Stimulated activated CD8-positive, alpha-beta memory T cell treated with anti-CD3 and anti-CD28 coated beads, Interleukin-4, amount 100 ng/mL, for 4 hours (primary cell): ENCODE measurements around the gene FCN1.

ENCODE experiments used
- DNase-seq, 2 donors: peaks; one replicate each; pipeline ENCODE4 v3.0.0-alpha.2; 2020; ENCODE audit warnings: low read depth in 2 of 2, low spot score in 1 of 2

The FCN1 gene

DNA sequence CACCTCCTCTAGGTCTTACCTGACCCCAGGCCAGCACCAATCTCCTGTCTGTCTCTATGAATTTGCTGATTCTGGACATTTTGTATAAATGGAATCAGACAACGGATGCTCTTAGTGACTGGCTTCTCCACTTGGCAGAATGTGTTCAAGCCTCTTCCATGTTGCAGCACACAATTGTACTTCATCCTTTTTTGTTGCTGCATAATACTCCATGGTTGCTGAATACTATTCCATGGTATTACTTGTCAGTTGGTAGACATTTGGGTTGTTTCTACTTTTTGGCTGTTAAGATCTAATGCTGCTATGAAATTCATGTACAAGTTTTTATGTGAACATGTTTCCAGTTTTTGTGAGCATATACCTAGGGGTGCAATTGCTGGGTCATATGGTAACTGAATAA, 34.3 kb upstream of the FCN1 start:
- DNase-seq = no peak

DNA sequence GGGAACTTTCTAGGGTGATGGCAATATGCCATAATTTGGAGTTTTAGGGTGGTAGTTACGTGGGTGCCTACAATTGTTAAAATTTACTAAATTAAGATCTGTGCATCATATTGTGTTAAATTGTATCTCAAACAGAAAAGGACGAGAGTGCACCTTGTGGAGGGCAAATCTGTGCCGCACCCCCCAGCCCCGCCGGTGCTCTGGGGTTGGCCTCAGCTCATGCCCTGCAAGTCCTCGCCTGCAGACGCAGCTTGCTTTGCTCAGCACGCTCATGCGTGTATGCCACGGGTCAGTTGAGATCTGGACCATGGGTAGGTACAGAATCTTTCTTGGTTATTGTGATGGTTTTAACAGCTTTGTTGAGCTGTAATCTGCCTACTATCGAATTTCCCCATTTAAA, 33.7 kb upstream of the FCN1 start:
- no peak for DNase-seq

DNA sequence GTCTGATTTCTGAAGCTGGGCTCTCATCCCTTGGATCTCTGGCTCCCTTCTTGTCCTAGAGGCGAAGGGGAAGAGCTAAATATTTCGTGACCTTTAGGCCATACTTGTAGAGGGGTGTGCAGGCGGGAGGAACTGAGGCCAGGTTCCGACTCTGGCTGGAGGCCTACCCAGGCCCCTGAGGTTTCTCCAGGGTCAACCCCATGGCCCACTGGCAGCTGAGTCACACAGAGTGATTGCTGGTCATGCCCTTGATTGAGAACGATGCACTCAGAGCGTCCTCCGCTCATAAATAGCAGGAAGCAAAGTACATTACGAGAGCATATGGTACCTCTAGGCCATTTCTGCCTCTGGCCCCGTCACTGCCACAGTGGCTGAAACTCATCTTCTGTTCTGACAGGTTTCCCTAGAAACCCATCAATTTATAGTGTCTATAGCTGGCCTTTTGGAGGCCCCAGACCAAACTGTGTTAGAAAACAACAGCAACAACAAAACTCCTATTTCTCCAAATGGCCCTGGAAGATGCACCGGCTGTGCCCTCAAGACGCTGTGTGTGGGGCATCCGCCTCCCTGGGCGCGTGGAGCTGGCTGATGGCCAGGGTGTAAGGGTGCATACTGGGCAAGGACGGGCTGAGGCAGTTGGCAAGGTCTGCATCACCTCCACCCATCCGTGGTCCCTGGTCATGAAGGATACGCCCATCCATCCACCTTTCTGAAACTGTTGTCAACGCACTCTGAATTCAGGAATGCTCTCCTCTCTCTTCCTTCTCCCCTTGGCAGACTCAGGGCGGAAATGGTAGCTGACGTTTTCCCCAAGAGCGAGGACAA, 32.9 kb upstream of the FCN1 start:
- DNase-seq = no peak

DNA sequence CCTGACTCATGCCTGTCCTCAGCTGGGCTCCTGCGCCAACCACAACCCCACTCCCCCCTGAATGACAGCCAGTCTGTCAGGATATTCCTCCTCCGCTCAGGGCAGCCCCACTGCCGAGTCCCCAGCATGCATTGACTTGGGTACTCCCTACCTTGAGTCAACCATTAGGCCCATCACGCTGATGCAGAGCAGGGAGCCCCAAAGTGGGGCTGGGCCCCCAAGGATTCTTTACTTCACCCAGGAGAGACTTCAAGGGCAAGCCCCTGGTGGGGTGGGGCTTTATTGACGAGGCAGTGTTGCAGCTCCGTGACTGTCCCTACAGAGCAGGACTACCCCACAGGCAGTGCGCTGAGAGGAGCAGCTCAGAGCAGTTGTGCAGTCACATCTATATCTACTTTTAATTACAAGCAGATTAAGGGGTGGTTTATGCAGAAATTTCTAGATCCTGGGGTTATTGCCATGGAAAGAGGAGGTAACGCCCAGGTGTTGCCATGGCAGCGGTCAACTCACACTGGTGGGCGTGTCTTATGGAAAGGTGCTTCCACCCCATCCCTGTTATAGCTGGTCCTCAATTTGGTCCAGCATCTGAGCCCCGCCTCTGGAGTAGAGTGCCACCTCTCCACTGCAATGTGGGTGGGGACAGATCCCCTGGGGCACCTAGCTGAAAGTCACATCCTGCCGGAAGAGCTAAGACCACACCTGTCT, 32.1 kb upstream of the FCN1 start:
- DNase-seq = no peak

DNA sequence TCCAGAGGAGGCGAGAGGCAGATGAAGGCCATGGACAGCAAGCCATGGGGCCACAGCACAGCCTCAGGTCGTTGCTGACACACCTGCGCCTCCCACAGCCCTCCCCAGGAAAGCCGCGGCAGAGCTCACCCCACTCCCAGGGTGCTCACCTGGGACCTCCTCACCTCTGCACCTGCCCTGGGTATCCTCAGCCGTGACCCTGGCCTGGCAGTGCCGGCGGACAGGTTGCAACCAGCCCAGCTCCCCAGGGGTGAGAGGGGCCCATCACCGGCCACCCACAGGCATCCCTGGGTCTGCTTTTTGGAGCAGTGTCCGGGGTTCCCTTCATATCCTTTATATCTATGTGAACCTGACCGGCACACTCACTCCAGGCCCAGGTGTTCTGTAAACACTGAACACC, 30.4 kb upstream of the FCN1 start:
- no peak for DNase-seq

DNA sequence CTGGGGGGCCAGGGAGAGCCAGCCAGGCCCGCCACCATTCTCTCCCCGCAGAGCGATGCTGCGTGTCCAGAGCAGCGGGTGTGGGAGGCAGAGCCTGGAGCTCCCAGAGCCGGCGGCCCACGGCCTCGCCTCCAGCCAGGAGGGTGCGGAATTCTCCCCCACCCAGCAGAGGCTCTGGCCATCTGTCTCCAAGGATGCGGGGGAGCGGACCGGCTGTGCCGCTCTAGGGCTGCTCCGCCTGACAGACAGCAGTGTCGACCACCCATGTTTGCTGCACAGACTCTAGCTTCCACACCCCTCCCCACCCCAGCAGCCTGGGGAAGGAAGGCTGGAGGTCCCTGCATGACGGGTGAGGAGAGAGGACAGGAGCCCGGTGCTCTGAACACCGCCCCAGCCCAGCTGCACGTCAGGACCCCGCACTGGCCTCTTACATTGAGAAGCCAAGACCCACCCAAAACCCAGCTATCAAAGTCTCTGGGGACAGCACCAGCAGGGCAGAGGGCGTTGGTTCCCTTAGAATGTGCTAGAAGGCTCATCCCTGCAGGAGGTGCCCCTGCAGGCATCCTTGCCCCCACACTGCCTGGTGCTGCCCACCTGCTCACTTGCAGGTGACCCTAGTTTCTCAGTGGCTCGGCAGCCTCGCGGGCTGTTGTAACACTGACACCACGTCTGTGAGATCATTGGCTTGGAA, 29.7 kb upstream of the FCN1 start:
- DNase-seq = no peak

DNA sequence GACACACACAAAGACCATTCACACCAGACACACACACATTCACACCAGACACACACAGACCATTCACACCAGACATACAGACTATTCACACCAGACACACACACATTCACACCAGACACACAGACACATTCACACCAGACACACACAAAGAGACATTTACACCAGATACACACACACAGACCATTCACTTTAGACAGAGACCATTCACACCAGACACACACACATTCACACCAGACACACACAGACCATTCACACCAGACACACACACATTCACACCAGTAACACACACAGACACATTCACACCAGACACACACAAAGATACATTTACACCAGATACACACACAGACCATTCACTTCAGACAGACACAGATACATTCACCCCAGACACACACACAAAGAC, 29.0 kb upstream of the FCN1 start:
- no peak for DNase-seq

DNA sequence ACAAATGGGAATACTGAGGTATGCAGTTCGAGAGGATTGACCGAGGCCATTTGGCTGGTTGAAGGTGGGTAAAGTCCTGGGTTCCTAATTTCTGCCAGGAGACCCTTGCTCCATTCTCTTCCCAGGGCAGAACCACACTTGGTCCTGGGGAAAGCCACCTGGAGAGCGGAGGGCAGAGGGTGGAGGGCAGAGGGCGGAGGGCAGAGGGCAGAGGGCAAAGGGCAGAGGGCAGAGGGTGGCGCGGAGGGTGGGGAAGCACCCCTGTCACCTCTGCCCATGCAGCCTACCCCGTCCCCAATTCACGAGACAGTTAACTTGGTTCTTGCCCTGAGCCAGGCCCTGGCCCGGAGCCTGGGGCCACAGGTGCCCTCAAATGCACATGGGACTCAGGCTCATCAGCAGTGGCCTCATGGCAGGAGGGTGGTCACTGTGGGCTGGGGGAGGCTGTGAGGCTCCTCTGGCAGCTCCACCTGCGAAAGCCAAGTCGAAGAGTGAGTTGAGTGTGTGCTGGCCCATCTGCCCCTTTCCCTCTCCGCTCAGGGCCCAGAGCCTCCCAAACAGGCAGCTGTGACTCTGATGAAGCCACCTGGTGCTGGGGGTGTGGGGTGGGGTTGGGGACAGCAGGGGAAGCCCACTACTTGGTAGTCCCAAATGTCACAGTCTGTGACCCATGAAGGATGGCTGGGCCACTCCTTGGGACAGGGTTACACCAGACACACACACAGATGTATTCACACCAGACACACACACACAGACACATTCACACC, 28.0 kb upstream of the FCN1 start:
- DNase-seq = no peak

DNA sequence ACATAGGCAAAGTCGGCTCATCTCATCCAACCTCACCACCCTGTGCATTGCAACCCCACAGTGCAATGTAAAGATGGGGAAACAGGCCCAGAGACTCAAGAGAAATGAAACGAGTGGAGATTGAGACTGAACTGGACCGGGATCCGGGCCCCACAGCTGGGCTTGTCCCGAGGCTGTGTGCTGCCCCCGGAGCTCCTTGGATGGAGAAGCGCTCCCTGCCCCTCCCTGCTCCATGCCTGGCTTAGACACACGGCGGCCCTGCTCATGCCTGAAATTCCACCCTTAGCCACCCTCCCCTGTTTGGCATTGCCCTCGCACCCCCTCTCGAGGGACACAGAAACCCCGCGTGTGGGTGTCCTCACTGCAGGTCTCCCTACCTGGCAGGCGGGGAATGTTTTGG, 27.2 kb upstream of the FCN1 start:
- no peak for DNase-seq

DNA sequence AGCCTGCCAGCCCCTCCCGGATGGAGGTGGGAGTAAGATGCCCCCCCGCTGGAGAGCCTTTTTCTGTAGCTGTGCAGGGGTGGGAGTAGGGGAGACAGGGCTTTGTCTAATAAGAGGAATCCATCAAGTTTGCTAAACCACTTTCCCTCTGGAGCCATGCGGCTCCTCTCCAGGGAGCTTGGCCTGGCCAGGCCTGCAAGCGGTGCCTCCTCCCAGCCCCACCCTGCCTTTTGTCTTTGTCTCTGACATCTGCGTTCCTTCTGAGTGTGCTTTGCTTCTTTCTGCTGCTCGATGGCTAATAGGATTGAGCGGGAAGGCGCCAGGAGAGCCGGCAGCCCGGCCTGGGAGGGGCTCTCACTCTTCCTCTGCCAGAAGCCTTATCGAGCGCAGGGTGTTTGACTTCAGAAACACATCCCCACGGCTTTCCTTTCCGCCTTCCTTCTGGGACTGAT, 26.7 kb upstream of the FCN1 start:
- DNase-seq = no peak

DNA sequence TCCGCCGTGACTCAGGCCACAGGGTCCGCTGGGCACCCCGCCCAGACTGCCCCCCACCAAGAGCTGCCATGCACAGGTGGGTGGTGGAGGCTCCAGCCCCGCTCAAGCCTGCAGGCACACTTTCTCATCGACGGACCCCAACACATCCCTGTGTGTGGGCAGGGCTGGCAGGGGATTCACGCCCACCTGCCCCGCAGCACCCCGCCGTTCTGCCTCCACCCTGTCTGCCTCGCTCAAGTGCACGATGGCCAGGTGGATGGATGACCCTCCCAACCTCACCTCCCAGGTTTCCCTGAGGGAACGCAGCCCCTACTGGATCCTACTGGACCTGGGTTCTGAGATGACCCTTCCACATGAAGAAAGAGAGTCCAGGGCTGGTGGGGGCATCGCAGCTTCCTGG, 26.1 kb upstream of the FCN1 start:
- no peak for DNase-seq

DNA sequence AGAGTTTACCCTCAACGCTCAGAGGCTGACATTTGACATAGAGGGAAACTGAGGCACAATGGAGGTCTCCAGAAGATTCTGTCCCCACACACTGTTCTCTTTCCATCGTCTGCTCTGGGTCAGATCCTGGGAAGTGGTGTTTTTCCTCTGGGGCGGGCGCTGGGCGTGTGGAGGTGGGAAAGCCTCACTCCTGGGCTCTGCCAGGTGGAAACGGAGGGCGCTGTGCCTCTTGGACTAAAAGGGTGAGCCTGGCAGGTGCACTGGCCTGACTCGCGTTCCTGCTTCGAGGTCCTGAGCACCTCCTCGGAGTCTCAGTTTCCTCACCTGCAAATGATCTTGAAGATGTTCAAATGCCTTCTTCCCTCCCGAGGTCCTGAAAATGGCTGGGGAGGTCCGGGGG, 25.7 kb upstream of the FCN1 start:
- no peak for DNase-seq

DNA sequence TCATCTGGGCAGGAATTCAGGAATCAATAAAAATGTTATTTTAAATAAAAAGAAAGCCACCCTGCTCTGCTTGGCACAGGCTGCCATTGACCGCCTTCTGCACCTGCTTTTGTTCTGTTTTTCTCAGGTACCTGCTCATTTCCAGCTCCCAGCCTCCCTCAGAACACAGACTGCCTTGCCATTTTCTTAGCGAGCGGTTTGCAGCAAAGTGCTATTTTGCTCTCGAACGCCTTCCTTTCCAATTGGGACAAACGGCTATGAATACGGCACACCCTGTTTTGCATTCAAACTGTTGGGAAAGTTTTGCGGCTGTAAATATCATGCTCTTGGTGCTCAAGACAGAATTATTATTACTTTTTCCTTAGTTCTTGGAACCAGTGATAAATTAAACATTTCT, 25.1 kb upstream of the FCN1 start:
- no peak for DNase-seq

DNA sequence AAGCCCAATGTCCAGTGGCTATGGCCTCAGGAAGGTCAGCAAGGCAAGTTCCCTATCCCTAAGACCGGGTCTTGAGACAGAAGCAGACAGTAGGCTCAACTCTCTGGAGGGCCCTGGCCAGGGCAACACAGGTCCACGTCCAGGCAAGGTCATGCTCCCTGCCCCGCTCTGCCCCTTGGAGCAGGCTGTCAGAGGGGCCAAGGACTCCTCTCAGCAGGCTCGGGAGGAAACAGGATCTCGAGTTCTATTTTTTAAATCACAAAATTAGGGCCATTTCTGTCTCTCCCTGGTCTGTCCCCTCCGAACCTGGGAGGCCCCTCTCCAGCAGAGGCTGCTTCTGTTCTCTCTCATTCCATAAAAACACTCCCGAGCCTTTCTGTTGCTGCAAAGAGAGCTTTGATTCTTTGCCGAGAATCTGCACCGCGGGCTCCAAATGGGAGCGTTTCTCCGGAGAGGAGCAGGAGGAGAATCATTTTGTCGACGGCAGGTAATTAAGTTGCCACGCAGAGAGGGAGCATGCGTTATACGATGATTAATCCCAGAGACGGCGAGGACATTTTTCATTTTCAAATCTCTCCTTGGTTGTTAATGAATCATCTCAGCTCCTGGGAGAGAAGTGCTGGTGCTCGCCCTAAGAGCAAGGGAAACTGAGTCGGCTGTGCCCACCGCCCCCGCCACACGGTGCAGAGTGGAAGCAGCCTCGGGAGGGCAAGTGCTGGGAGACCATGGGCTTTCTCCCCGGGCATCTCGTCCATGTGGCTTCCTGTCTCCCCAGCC, 24.5 kb upstream of the FCN1 start:
- DNase-seq = no peak

DNA sequence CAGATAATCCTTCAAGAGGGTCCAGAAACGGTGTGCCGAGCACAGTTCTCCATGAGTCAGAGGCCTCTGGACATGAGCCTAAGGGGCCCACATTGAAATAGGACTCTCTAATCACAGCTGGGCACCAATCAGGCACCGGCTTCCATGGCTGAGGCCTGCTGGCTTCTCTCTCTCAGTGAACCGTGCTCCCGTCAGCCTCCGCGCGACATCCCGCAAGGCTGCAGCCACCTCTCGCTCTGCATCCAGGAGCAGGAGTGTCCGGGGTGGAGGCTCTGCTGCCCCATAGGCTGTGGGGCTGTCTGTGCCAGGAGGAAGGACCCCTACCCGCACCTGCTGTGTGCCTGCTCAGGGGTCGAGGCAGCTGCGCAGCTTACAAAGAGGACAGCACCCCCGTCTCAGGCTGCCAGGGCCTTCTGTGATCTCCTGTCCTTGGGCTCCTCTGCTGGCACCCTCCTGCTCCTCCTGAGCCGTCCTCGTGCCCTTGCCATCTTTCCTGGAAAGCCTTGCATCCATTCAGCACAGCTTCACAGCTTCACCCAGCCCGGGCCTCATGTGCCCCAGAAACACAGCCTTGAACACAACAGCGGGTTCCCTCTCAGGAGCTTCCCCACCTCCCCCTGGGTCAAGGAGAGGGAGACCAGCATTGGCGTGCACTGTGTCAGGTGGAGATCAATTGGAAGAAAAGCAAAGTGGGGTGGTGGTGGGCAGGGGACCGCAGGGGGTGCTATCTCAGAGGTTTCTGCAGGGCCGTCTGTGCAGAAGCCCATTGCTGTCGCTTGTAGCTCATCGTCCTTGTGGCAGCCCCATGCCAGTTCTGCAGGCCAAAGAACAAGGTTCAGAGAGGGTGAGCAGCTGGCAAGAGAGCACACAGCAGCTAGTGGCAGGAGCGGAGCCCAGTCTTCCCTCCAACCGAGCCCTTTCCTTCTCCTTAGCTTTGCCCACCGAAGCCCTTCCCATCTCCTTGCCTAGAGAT, 22.8 kb upstream of the FCN1 start:
- DNase-seq = no peak

DNA sequence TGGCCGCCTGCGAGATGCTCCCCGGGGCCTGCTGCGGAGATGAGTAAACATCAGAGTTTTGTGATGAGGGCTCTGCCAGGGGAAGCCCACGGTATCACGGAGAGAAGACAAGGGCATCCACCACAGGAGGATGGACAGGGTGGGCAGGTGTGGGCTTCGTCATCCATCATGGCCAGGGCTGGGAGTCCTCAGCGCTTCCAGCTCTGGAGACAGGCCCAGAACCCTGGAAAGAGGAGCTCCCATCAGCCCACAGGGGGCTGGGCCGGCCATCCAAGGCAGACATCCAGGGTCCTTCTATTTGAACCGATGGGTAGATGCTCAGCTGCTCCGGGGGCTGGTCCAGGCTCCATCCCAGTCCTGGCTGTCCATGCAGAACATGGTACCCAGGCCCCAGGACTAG, 22.1 kb upstream of the FCN1 start:
- DNase-seq = no peak

DNA sequence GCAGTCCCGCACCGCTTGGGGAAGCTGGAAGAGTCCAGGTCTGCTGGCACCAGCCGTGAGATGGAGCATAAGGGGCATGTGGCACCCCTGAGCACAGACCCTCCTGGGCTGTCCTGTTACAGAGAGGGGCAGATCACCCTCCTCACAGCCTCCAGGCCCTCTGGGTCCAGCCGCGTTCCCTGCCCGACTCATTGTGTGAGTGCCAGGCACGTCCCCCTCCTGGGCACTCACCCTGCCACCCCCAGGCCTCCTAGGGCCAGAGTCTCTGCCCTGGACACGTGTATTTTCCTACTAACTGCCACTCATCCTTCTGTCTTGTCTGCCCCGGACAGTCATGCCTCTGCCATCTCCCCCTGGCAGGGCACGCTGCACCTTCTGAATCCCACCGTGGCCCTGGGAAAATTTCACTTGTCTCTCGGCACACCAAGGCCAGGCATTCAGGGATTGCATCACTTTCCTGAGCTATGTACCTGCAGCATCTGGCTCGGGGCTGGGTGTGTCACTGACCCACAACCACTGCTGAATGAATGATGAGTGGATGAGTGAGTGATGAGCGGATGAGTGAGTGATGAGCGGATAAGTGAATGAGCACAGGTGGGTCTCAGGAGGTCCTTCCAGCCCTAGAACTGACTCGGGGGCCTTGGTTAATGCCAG, 21.5 kb upstream of the FCN1 start:
- DNase-seq = no peak

DNA sequence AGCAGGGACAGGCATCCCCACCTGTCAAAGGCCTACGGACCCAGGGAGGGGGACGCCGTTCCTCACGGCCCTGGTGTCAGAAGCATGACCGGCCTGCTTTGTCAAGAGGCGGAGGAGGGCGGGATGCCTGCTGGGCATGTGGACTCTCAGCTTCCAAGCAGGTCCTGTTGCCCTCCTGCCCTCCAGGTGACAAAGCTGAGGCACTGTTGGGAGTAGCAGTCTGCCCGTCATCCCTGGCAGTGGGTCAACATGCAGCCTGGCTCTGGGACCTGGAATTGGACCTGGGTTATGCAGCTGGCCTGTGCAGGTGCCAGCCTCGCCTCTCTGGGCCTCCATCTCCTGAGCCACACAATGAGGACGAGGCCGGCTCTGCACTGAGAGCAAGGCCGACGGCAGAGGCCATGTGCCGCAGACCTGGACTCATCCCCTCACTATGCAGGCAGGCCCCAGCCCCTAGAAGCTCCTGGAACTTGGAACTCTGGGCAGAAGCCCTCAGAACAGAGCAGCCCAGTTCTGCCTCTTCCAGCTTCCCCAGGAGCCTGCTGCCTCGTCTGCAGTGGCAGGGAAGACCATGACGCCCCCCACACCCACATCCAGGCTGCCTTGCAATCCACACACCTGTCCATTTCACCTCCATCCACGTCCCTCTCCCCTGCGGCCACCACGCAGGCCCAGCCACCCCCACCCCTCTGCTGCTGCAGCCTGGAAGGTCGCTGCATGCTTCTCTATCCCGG, 20.8 kb upstream of the FCN1 start:
- no peak for DNase-seq
